IMR-90 (cell line): ENCODE measurements around the gene EBLN2. TPM values are rescaled to one million over a fixed set of nuclear protein-coding genes. Genes with fewer than 3 reads are reported as not detected.

Experiments used
- ATAC-seq: fragments of 200-7000 bp; cut with Tn5 transposase; 2 replicates; pipeline ENCODE4 v1.9.1; 2020; ENCODE audit warnings: low read depth, mild to moderate bottlenecking, moderate library complexity
- BruUV-seq: library from RNA; stranded (reverse); fragments of 400-500 nt; replicated peaks from 2 replicates; lab custom pipeline; 2021; lab: Mats Ljungman, UMichigan
- CTCF ChIA-PET: fragments of 300-600 bp; formaldehyde crosslinking; extraction: SDS; loops from one replicate; lab custom pipeline; 2021; ENCODE audit warnings: antibody characterized with exemption; lab: Yijun Ruan, JAX
- POLR2A ChIA-PET: fragments of 300-600 bp; sonication (Branson Sonifier 250); formaldehyde crosslinking; loops from one replicate; lab custom pipeline; 2022; ENCODE audit warnings: antibody characterized with exemption; ENCODE audit not compliant: unreplicated experiment; lab: Charles Lee
- DNase-seq: peaks from one replicate; pipeline ENCODE4 v3.0.0; 2013
- H2AFZ ChIP-seq: replicated peaks from 2 replicates; pipeline ENCODE3; 2013; ENCODE audit warnings: low read length, mild to moderate bottlenecking; ENCODE audit not compliant: poor library complexity
- H2AK5ac ChIP-seq: 2 replicates; pipeline ENCODE4 v1.6.1; 2013; ENCODE audit warnings: low read depth, low read length, inconsistent platforms
- H2AK9ac ChIP-seq: replicated peaks from 2 replicates; pipeline ENCODE3; 2013; ENCODE audit warnings: mild to moderate bottlenecking, low read depth, low read length, moderate library complexity; ENCODE audit not compliant: poor library complexity
- H2BK120ac ChIP-seq: 2 replicates; pipeline ENCODE4 v1.6.1; 2013; ENCODE audit warnings: low read depth, low read length, inconsistent platforms
- H2BK15ac ChIP-seq: 3 replicates; pipeline ENCODE4 v1.6.1; 2013; ENCODE audit warnings: low read depth, low read length, inconsistent platforms
- H2BK20ac ChIP-seq: 2 replicates; pipeline ENCODE4 v1.6.1; 2013; ENCODE audit warnings: low read depth, mild to moderate bottlenecking, inconsistent platforms, low read length, moderate library complexity
- H2BK5ac ChIP-seq: 2 replicates; pipeline ENCODE4 v1.6.1; 2013; ENCODE audit warnings: mild to moderate bottlenecking, low read depth, low read length, inconsistent platforms; ENCODE audit not compliant: poor library complexity, severe bottlenecking
- H3K14ac ChIP-seq: replicated peaks from 2 replicates; pipeline ENCODE4 v1.6.1; 2013; ENCODE audit warnings: low read depth, low read length, inconsistent platforms
- H3K18ac ChIP-seq: 2 replicates; pipeline ENCODE4 v1.6.1; 2013; ENCODE audit warnings: low read depth, low read length, control low read depth
- H3K23ac ChIP-seq: 2 replicates; pipeline ENCODE4 v1.6.1; 2013; ENCODE audit warnings: low read depth, low read length, inconsistent platforms
- H3K27ac ChIP-seq: 2 replicates; pipeline ENCODE4 v1.5.1; 2013; ENCODE audit warnings: mild to moderate bottlenecking, control low read depth, low read length; ENCODE audit not compliant: insufficient read depth
- H3K27me3 ChIP-seq: 2 replicates; pipeline ENCODE4 v1.6.1; 2013; ENCODE audit warnings: low read length; ENCODE audit not compliant: control insufficient read depth, insufficient read depth
- H3K36me3 ChIP-seq: 2 replicates; pipeline ENCODE4 v1.6.1; 2013; ENCODE audit warnings: low read length, mixed read lengths; ENCODE audit not compliant: control insufficient read depth, insufficient read depth
- H3K4ac ChIP-seq: 2 replicates; pipeline ENCODE4 v1.6.1; 2013; ENCODE audit warnings: low read depth, low read length, inconsistent platforms
- H3K4me1 ChIP-seq: 2 replicates; pipeline ENCODE4 v1.6.1; 2013; ENCODE audit warnings: low read length, mixed read lengths; ENCODE audit not compliant: control insufficient read depth, insufficient read depth
- H3K4me2 ChIP-seq: 2 replicates; pipeline ENCODE4 v1.6.1; 2013; ENCODE audit warnings: low read depth, mild to moderate bottlenecking, control low read depth, low read length, moderate library complexity
- H3K4me3 ChIP-seq: 2 replicates; pipeline ENCODE4 v1.5.1; 2013; ENCODE audit warnings: low read depth, mild to moderate bottlenecking, control low read depth, low read length, moderate library complexity; ENCODE audit not compliant: insufficient read depth
- H3K56ac ChIP-seq: 2 replicates; pipeline ENCODE4 v1.6.1; 2013; ENCODE audit warnings: low read length, inconsistent platforms; ENCODE audit not compliant: insufficient read depth; ENCODE audit errors: extremely low read depth
- H3K79me1 ChIP-seq, 2 experiments: 2 replicates each; pipeline ENCODE4 v1.6.1; 2013; ENCODE audit warnings: low read length in 2 of 2, inconsistent platforms in 1 of 2, low read depth in 1 of 2
- H3K9ac ChIP-seq: 2 replicates; pipeline ENCODE4 v1.6.1; 2013; ENCODE audit warnings: low read depth, low read length, control low read depth
- H3K9me1 ChIP-seq: 2 replicates; pipeline ENCODE4 v1.6.1; 2013; ENCODE audit warnings: low read length, inconsistent platforms; ENCODE audit not compliant: insufficient read depth
- H3K9me3 ChIP-seq: 2 replicates; pipeline ENCODE4 v1.6.1; 2013; ENCODE audit warnings: low read length; ENCODE audit not compliant: control insufficient read depth, insufficient read depth
- H4K20me1 ChIP-seq: 2 replicates; pipeline ENCODE4 v1.6.1; 2013; ENCODE audit warnings: low read length, inconsistent platforms; ENCODE audit not compliant: insufficient read depth
- H4K5ac ChIP-seq: 2 replicates; pipeline ENCODE4 v1.6.1; 2013; ENCODE audit warnings: mild to moderate bottlenecking, low read depth, low read length, control low read depth
- H4K8ac ChIP-seq, 2 experiments: 2 replicates each; pipeline ENCODE4 v1.6.1; 2013; ENCODE audit warnings: low read depth in 2 of 2, low read length in 2 of 2, control low read depth in 1 of 2, inconsistent platforms in 1 of 2
- H4K91ac ChIP-seq: 2 replicates; pipeline ENCODE4 v1.6.1; 2013; ENCODE audit warnings: low read depth, low read length, inconsistent platforms; ENCODE audit not compliant: insufficient read depth
- CEBPB ChIP-seq: IDR thresholded peaks from 2 replicates; pipeline ENCODE4 v1.6.1; 2012; ENCODE audit warnings: low read depth, low read length, improper control_type of control experiment
- CHD1 ChIP-seq: IDR thresholded peaks from 2 replicates; pipeline ENCODE4 v1.6.1; 2012; ENCODE audit warnings: low read depth, low read length, improper control_type of control experiment
- CTCF ChIP-seq: conservative IDR thresholded peaks from 2 replicates; pipeline ENCODE4 v1.5.1; 2012; ENCODE audit warnings: mild to moderate bottlenecking, low read depth, low read length, improper control_type of control experiment
- FOS ChIP-seq: fragments of 150-350 bp; IDR thresholded peaks from 2 replicates; pipeline ENCODE4 v1.6.1; 2016; ENCODE audit warnings: low read depth, low read length
- MAFK ChIP-seq: IDR thresholded peaks from 2 replicates; pipeline ENCODE4 v1.6.1; 2012; ENCODE audit warnings: low read depth, low read length, improper control_type of control experiment
- MXI1 ChIP-seq: IDR thresholded peaks from 2 replicates; pipeline ENCODE4 v1.6.1; 2012; ENCODE audit warnings: low read depth, mild to moderate bottlenecking, low read length, moderate library complexity, borderline replicate concordance
- RAD21 ChIP-seq: IDR thresholded peaks from 2 replicates; pipeline ENCODE4 v1.6.1; 2012; ENCODE audit warnings: low read length, improper control_type of control experiment
- RCOR1 ChIP-seq: IDR thresholded peaks from 2 replicates; pipeline ENCODE4 v1.6.1; 2012; ENCODE audit warnings: mild to moderate bottlenecking, low read length, improper control_type of control experiment; ENCODE audit not compliant: insufficient replicate concordance
- RFX5 ChIP-seq: IDR thresholded peaks from 2 replicates; pipeline ENCODE4 v1.8.0; 2012; ENCODE audit warnings: low read depth, mild to moderate bottlenecking, low read length, moderate library complexity
- WGBS, 2 experiments: methylation state at CpG; one replicate each; pipeline versions ENCODE4 v1.1.5 to v1.1.7; 2013; ENCODE audit warnings: missing lambda C conversion rate in 2 of 2; ENCODE audit not compliant: insufficient read length in 1 of 2; ENCODE audit errors: extremely low coverage in 2 of 2; 5-methylcytosine and 5-hydroxymethylcytosine counted together
- dilution Hi-C: fragments of 300-500 bp; cut with HindIII; formaldehyde crosslinking; loops from one replicate; pipeline ENCODE4 v1.14.3; 2018; ENCODE audit warnings: low sequenced_read_pairs; ENCODE audit not compliant: unreplicated experiment
- in situ Hi-C: fragments of 300-500 bp; cut with MboI; formaldehyde crosslinking; loops from 3 replicates; pipeline ENCODE4 v1.14.3; 2019; ENCODE audit warnings: low sequenced_read_pairs, inconsistent platforms, mixed read lengths
- intact Hi-C: fragments of 100-400 bp; cut with micrococcal nuclease; formaldehyde crosslinking; loops from 2 replicates; pipeline ENCODE4 v1.10.0; 2022
- polyA plus RNA-seq, 3 experiments: library from polyadenylated mRNA; depleted of rRNA; stranded (reverse); fragments of >200 nt; gene quantifications; 2 replicates each; pipeline ENCODE4 v1.2.3, GENCODE V29; 2012; ENCODE audit warnings: low replicate concordance in 1 of 3
- total RNA-seq: library from RNA; depleted of rRNA; stranded (reverse); fragments of >200 nt; gene quantifications from 2 replicates; pipeline ENCODE4 v1.2.3, GENCODE V29; 2012
- TF ChIP-seq, protein P1 (sequence below): fragments of 150-350 bp; IDR thresholded peaks from 2 replicates; pipeline ENCODE4 v1.6.1; 2017; ENCODE audit warnings: mild to moderate bottlenecking, antibody characterized with exemption, low read length, low read depth

Gene EBLN2
- total and polyA plus RNA-seq, 2 of the 4 experiments (the other 2 are of a cell fraction), result 2.5 to 7.7 TPM

DNA sequence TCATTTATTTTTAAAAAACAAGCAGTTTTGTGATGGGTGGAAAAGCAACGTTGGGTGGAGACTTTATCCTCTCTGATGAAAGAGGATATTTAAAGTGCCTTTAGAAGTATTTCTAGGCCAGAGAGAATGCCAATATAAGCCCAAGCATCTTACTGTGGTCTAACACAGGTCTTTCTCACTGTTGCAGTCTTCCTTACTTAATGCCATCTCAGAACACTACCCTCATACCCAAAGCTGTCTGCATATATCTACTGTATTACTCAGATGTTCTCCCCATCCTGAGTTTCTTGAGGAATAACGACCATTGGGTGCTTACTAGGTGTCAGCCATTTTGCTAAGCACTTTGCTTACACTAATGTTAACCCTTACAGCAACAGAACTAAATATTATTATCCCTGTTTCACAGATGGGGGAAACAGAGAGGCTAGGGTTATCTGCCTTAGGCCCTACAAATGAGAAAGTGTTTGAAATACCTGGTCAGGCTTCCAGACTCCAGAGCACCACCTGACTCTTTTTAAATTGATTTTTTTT lies 29.8 kb upstream of the EBLN2 start:
- no peak overlapping the region for H2AFZ ChIP-seq
- H2BK15ac ChIP-seq, result no peak overlapping the region

More for the DNA sequence above, 29.8 kb upstream of the EBLN2 start:
- H4K20me1 ChIP-seq, result peaks cover 99% of the 10 kb centered on the region
- ATAC-seq, result no peak
- DNase-seq, result no peak
- peaks cover 12% of the 10 kb centered on the region for H3K9me1 ChIP-seq
- no TSS peak for BruUV-seq
- H4K91ac ChIP-seq, result no peak overlapping the region
- H3K4ac ChIP-seq, result no peak overlapping the region
- no CpG with 5 or more reads among the region's 2 CpGs for WGBS, 2 experiments
- H2AK9ac ChIP-seq, result no peak overlapping the region
- H3K14ac ChIP-seq, result no peak overlapping the region
- H3K9me3 ChIP-seq, result no peaks in the 10 kb centered on the region
- H2BK20ac ChIP-seq, result no peak overlapping the region
- ChIA-PET CTCF (interaction anchor here (0.6 kb wide), 1 partner anchor 77 kb away, joined by 4 read pairs; no protein-coding TSS in a partner anchor), POLR2A (no interaction called here)
- H3K4me2 ChIP-seq, result no peak overlapping the region
- H3K79me1 ChIP-seq, result peaks cover 16 to 74% of the 10 kb centered on the region in 2 experiments; a peak in 2 of 4 replicates
- no peak overlapping the region for H2BK120ac ChIP-seq
- H3K36me3 ChIP-seq, result no peaks in the 10 kb centered on the region
- dilution Hi-C loops, result no loop called here
- H2BK5ac ChIP-seq, result no peak overlapping the region
- no peak overlapping the region for H3K56ac ChIP-seq
- no peak overlapping the region for H4K5ac ChIP-seq
- TF ChIP-seq RAD21 (no peak), MXI1 (no peak), MAFK (no peak), CHD1 (no peak), CEBPB (no peak), RCOR1 (no peak), FOS (no peak), RFX5 (no peak), CTCF (no peak)
- TF ChIP-seq, protein P1, sequence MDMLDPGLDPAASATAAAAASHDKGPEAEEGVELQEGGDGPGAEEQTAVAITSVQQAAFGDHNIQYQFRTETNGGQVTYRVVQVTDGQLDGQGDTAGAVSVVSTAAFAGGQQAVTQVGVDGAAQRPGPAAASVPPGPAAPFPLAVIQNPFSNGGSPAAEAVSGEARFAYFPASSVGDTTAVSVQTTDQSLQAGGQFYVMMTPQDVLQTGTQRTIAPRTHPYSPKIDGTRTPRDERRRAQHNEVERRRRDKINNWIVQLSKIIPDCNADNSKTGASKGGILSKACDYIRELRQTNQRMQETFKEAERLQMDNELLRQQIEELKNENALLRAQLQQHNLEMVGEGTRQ, result no peak
- no peak overlapping the region for H4K8ac ChIP-seq
- in situ Hi-C loops, result no loop called here
- H3K27me3 ChIP-seq, result no peaks in the 10 kb centered on the region
- H3K23ac ChIP-seq, result no peak overlapping the region
- intact Hi-C loops, result no loop called here
- no peak overlapping the region for H3K4me3 ChIP-seq
- no peak overlapping the region for H2AK5ac ChIP-seq
- peaks cover 14% of the 10 kb centered on the region for H3K4me1 ChIP-seq
- H3K9ac ChIP-seq, result no peak overlapping the region
- no peak overlapping the region for H3K18ac ChIP-seq
- H3K27ac ChIP-seq, result no peak overlapping the region
